Articular chondrocyte of knee joint (primary cell): ENCODE measurements around the gene ACAA1. TPM values are rescaled to one million over a fixed set of nuclear protein-coding genes. Genes with fewer than 3 reads are reported as not detected.

Experiments used
- small RNA-seq: library from RNA; depleted of rRNA; stranded (forward); fragments of <200 nt; gene quantifications from one replicate; pipeline ENCODE3, GENCODE V24; 2012
- total RNA-seq: library from RNA; depleted of rRNA; stranded (reverse); fragments of >200 nt; gene quantifications from 2 replicates; pipeline ENCODE4 v1.2.3, GENCODE V29; 2012

The ACAA1 gene, protein sequence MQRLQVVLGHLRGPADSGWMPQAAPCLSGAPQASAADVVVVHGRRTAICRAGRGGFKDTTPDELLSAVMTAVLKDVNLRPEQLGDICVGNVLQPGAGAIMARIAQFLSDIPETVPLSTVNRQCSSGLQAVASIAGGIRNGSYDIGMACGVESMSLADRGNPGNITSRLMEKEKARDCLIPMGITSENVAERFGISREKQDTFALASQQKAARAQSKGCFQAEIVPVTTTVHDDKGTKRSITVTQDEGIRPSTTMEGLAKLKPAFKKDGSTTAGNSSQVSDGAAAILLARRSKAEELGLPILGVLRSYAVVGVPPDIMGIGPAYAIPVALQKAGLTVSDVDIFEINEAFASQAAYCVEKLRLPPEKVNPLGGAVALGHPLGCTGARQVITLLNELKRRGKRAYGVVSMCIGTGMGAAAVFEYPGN
- 37.0 and 46.3 TPM in 2 replicates for total RNA-seq

DNA sequence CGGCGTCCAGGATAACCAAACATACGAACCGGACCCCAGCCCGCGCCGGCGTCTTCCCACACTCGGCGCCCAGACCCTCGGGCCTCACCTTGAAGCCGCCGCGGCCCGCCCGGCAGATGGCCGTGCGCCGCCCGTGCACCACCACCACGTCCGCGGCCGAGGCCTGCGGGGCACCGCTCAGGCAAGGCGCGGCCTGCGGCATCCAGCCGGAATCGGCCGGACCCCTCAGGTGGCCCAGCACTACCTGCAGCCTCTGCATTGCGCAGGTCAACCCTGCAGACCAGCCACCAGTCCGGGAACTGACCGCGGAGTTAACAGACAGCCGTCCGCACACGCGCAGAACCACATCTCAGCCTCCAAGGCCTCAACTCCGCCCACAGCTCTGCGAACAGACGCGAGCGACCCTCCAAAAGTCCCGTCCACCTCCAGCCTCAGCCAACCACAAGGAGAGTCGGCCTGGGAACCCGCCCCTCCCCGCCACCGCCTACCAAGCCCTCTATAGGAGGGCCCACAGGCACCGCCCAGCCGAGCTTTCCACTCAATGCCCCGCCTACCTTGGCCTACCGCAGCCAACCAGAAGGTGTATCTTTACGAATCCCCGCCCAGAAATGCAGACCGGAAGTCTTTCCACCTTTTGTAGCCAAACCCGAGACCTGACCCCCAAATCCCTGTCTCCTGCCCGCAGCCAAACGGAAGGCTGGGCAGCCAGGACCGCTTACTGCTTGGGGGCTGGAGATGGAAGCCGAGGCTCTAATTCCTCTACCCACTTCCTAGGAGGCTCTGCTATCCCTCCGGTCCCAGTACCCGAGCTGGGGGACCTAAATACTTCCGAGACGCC is at the start of gene ACAA1:
ACAA1 (minus strand) TSS at position 351 of the 838 bp plus-strand sequence; CDS start at position 259, 92 bp downstream.

DNA sequence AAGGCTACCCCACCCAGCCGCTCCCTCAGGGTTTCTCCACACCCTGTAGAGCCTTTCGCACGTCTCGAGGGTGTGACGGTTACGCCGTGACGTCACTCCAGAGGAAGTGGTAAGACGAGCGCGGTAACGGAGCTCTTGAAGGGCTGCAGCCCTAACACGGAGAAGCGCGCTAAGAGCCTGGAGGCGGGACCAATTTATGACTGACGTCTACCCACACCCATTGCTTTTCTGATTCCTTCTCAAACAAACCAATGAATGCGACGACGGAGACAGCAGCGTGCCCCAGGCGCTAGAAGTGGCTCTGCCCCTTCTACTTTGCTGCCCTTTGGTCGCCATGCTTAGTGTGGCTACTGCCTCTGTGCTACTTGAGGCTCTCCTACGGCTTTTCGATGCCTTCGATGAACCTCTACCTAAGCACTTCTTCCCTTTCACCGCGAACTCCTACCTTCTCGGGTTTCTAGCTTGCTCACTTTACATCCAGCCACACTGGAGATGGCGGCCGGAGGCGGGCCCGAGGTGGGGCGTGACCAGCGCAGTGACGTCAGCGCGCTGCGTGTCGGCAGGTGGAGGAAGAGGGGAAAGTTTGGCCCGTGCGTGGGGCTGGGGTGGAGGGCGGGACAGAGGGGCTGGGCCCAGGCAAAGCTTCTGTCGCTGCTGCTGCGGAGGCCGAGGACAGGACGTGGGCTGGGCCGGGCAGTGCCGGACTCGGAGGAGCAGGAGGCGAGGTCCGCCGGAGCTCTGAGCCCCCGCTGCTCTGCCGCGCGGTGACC is 28.2 kb upstream of the ACAA1 start, which contains the start of gene OXSR1:
OXSR1 (plus strand) TSS at position 586 of the 770 bp plus-strand sequence. CDS start 340 bp downstream, outside the sequence.

DNA sequence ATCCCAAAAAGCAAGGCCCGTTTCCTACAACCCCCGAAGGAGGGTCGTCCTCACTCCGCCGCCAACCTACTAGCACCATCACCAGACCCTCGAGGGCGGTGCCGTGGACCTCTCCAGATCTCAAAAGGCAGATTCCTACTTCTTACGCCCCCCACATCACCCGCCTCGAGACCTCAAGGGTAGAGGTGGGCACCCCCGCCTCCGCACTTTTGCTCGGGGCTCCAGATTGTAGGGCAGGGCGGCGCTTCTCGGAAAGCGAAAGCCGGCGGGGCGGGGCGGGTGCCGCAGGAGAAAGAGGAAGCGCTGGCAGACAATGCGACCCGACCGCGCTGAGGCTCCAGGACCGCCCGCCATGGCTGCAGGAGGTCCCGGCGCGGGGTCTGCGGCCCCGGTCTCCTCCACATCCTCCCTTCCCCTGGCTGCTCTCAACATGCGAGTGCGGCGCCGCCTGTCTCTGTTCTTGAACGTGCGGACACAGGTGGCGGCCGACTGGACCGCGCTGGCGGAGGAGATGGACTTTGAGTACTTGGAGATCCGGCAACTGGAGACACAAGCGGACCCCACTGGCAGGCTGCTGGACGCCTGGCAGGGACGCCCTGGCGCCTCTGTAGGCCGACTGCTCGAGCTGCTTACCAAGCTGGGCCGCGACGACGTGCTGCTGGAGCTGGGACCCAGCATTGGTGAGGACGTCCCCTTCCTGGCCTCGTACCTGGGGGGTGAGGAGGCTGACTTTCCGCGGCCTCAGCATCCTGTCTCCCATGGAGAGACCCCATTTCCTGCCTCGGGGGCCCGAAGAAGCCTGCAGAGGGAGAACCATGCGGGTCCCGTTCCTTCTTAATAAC is 1.6 kb upstream of the ACAA1 start, which contains the start of gene MYD88:
MYD88 (plus strand) TSS at position 313 of the 842 bp plus-strand sequence; CDS start at position 353, 40 bp downstream.

Small RNAs within 50 kb of the gene (small RNA-seq; reads per million reads assigned to genes)
- gene RF00019 = not detected

Other genes starting within 250 kb of the ACAA1 start
- gene VILL, start 146.3 kb downstream of the ACAA1 start, total RNA-seq = 5.4 and 6.5 TPM in 2 replicates
- gene PLCD1, start 107.5 kb downstream of the ACAA1 start, total RNA-seq = 42.3 and 42.7 TPM in 2 replicates
- 0.26 and 0.54 TPM in 2 replicates for gene DLEC1, start 97.9 kb downstream of the ACAA1 start, total RNA-seq
- gene MYD88, start 1.5 kb upstream of the ACAA1 start, total RNA-seq = 13.1 and 14.9 TPM in 2 replicates
- gene OXSR1, start 28.4 kb upstream of the ACAA1 start, total RNA-seq = 67.3 and 85.3 TPM in 2 replicates
- 0.86 and 1.0 TPM in 2 replicates for gene SLC22A13, start 128.7 kb upstream of the ACAA1 start, total RNA-seq
- gene SLC22A14, start 145.2 kb upstream of the ACAA1 start, total RNA-seq = 0.32 and 0.52 TPM in 2 replicates
- gene XYLB, start 209.7 kb upstream of the ACAA1 start, total RNA-seq = 9.1 and 10.7 TPM in 2 replicates